Mesangial cell (primary cell): Measurements from ENCODE around the gene SDF4. TPM values are rescaled to one million over a fixed set of nuclear protein-coding genes. Genes with fewer than 3 reads are reported as not detected.

Experiments used
- total RNA-seq: library from RNA; depleted of rRNA; stranded (reverse); fragments of >200 nt; gene quantifications from 2 replicates; pipeline ENCODE4 v1.2.3, GENCODE V29; 2015

SDF4 gene, protein sequence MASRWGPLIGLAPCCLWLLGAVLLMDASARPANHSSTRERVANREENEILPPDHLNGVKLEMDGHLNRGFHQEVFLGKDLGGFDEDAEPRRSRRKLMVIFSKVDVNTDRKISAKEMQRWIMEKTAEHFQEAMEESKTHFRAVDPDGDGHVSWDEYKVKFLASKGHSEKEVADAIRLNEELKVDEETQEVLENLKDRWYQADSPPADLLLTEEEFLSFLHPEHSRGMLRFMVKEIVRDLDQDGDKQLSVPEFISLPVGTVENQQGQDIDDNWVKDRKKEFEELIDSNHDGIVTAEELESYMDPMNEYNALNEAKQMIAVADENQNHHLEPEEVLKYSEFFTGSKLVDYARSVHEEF
- 154 and 222 TPM in 2 replicates for total RNA-seq

GRCh38 chr1:1231400-1232207 is at the start of gene SDF4:
Gene SDF4, minus strand, starts transcription at chr1:1232001. Its CDS starts 3,229 bp downstream, at chr1:1228772.

GRCh38 chr1:1273512-1274298 is 41.9 kb upstream of the SDF4 start, which contains the start of gene UBE2J2:
Gene UBE2J2, minus strand, starts transcription at chr1:1273854. Its CDS starts 5,862 bp downstream, at chr1:1267992.

GRCh38 chr1:1246577-1247340 is 15.0 kb upstream of the SDF4 start, which contains the start of gene C1QTNF12:
Gene C1QTNF12, minus strand, starts transcription at chr1:1246722. Its CDS starts 32 bp downstream, at chr1:1246690.

GRCh38 chr1:1232208-1232795 is 501 bp upstream of the SDF4 start, which contains the start of gene B3GALT6:
Gene B3GALT6, plus strand, starts transcription at chr1:1232237. Its CDS starts 42 bp downstream, at chr1:1232279.

GRCh38 chr1:1213345-1214265 is 18.2 kb downstream of the SDF4 start, which contains the start of gene TNFRSF4:
Gene TNFRSF4, minus strand, starts transcription at chr1:1214153. Its CDS starts 26 bp downstream, at chr1:1214127.

DNA sequence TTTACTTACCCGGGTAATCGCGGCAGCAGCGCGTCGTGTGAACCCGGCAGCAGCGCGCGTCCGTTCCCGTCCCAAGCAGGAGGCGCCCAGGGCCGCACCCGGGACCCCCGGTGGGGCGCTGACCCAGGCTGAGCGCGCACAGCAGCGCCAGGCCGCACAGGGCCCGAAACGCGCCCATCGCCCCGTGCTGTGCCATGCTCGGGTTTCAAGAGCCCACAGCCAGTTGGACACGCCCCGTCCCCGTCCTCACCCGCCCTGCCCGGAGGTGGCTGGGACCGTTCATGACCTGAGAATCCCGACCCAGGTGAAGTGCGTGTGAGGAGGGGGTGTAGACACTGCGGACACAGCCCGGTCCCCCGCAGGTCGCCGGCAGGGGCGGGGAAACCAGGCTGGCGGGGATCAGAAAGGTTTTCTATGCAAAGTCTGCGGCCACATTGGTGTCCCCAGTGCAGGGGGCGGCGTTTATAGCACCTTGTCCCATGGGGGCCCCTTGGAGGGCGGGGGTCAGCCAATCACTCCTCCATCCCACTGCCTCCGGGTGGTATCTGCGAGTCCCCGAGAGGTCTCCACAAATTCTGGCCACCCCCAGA is 25.3 kb downstream of the SDF4 start, which contains the start of gene TNFRSF18:
TSS of gene TNFRSF18 (minus strand) at position 217 of the 590 bp plus-strand sequence. CDS start at position 196, 21 bp downstream.

GRCh38 chr1:1173793-1174415 is 57.9 kb downstream of the SDF4 start, which contains the start of gene TTLL10:
Gene TTLL10, plus strand, starts transcription at chr1:1173880. Its CDS starts 5,336 bp downstream, at chr1:1179216.

Other genes with a start within 250 kb of the SDF4 start
- gene PERM1, start 249.9 kb downstream of the SDF4 start, total RNA-seq, result not detected in 2 replicates
- gene HES4, start 231.9 kb downstream of the SDF4 start, total RNA-seq, result 51.7 and 85.1 TPM in 2 replicates
- gene ISG15, start 218.5 kb downstream of the SDF4 start, total RNA-seq, result 48.7 and 68.0 TPM in 2 replicates
- 391 and 723 TPM in 2 replicates for gene AGRN, start 211.9 kb downstream of the SDF4 start, total RNA-seq
- 0.51 TPM in 1 of 2 replicates, not detected in the other for gene RNF223, start 157.7 kb downstream of the SDF4 start, total RNA-seq
- gene C1orf159, start 115.9 kb downstream of the SDF4 start, total RNA-seq, result 15.5 and 25.9 TPM in 2 replicates
- not detected in 2 replicates for gene TTLL10, start 58.1 kb downstream of the SDF4 start, total RNA-seq
- 5.1 and 35.4 TPM in 2 replicates for gene TNFRSF18, start 25.4 kb downstream of the SDF4 start, total RNA-seq
- 1.8 and 3.4 TPM in 2 replicates for gene TNFRSF4, start 17.8 kb downstream of the SDF4 start, total RNA-seq
- gene B3GALT6, start 236 bp upstream of the SDF4 start, total RNA-seq, result 32.6 and 41.5 TPM in 2 replicates
- 1.3 and 8.0 TPM in 2 replicates for gene C1QTNF12, start 14.7 kb upstream of the SDF4 start, total RNA-seq
- gene UBE2J2, start 41.9 kb upstream of the SDF4 start, total RNA-seq, result 70.2 and 91.9 TPM in 2 replicates
- 0.33 and 2.3 TPM in 2 replicates for gene SCNN1D, start 48.4 kb upstream of the SDF4 start, total RNA-seq
- gene ACAP3, start 75.9 kb upstream of the SDF4 start, total RNA-seq, result 33.6 and 49.2 TPM in 2 replicates
- gene PUSL1, start 76.6 kb upstream of the SDF4 start, total RNA-seq, result 51.6 and 68.0 TPM in 2 replicates
- 114 and 130 TPM in 2 replicates for gene INTS11, start 92.7 kb upstream of the SDF4 start, total RNA-seq
- 38.5 and 46.4 TPM in 2 replicates for gene CPTP, start 92.8 kb upstream of the SDF4 start, total RNA-seq
- gene TAS1R3, start 99.3 kb upstream of the SDF4 start, total RNA-seq, result not detected in 2 replicates
- 78.8 and 134 TPM in 2 replicates for gene DVL1, start 117.4 kb upstream of the SDF4 start, total RNA-seq
- gene MXRA8, start 126.6 kb upstream of the SDF4 start, total RNA-seq, result 154 and 651 TPM in 2 replicates
- gene AURKAIP1, start 143.2 kb upstream of the SDF4 start, total RNA-seq, result 157 and 250 TPM in 2 replicates
- 40.6 and 111 TPM in 2 replicates for gene CCNL2, start 167.3 kb upstream of the SDF4 start, total RNA-seq
- 109 and 174 TPM in 2 replicates for gene MRPL20, start 175.3 kb upstream of the SDF4 start, total RNA-seq
- 0.76 and 1.5 TPM in 2 replicates for gene ANKRD65, start 189.3 kb upstream of the SDF4 start, total RNA-seq
- 25.4 and 90.9 TPM in 2 replicates for gene VWA1, start 203.7 kb upstream of the SDF4 start, total RNA-seq
- 1.1 and 1.6 TPM in 2 replicates for gene ATAD3C, start 217.7 kb upstream of the SDF4 start, total RNA-seq
- 14.5 and 64.5 TPM in 2 replicates for gene ATAD3B, start 239.8 kb upstream of the SDF4 start, total RNA-seq